G401.6 (cell line): ENCODE data around the gene GPAM.
"Not testable (repeated sequence)": the region's sequence is repeated elsewhere in the genome, so short reads cannot be mapped to it uniquely, and the experiment has no call there.

ENCODE experiments used
- FAIRE-seq: peaks from 2 replicates; lab custom pipeline; 2012; peaks lifted over from hg19 to GRCh38; lab: Jason Lieb, UNC

GPAM gene

GRCh38 chr10:112216151-112216550 is 32.6 kb upstream of the GPAM start:
- no peak for FAIRE-seq

- no peak for FAIRE-seq
Observed at GRCh38 chr10:112215342-112215774, 31.8 kb upstream of the GPAM start.

GRCh38 chr10:112214298-112214926 is 30.8 kb upstream of the GPAM start:
- no peak for FAIRE-seq

GRCh38 chr10:112213836-112214235 is 30.3 kb upstream of the GPAM start:
- FAIRE-seq: no peak

GRCh38 chr10:112213098-112213823 is 29.7 kb upstream of the GPAM start:
- no peak for FAIRE-seq

- no peak for FAIRE-seq
Observed at GRCh38 chr10:112210666-112211065, 27.1 kb upstream of the GPAM start.

GRCh38 chr10:112209684-112210131 is 26.1 kb upstream of the GPAM start:
- no peak for FAIRE-seq

GRCh38 chr10:112208997-112209396 is 25.4 kb upstream of the GPAM start:
- FAIRE-seq: no peak

GRCh38 chr10:112208292-112208691 is 24.7 kb upstream of the GPAM start:
- no peak for FAIRE-seq

GRCh38 chr10:112203328-112204076 is 19.9 kb upstream of the GPAM start:
- no peak for FAIRE-seq

- FAIRE-seq: no peak
Observed at GRCh38 chr10:112202561-112203241, 19.1 kb upstream of the GPAM start.

- no peak for FAIRE-seq
Observed at GRCh38 chr10:112202076-112202475, 18.5 kb upstream of the GPAM start.

- no peak for FAIRE-seq
Observed at GRCh38 chr10:112201334-112201733, 17.8 kb upstream of the GPAM start.

GRCh38 chr10:112200259-112200658 is 16.7 kb upstream of the GPAM start:
- FAIRE-seq: not testable (repeated sequence)

GRCh38 chr10:112197662-112198061 is 14.1 kb upstream of the GPAM start:
- not testable (repeated sequence) for FAIRE-seq

- FAIRE-seq: no peak
Observed at GRCh38 chr10:112195224-112195623, 11.7 kb upstream of the GPAM start.

- no peak for FAIRE-seq
Observed at GRCh38 chr10:112191791-112192190, 8.2 kb upstream of the GPAM start.

- no peak for FAIRE-seq
Observed at GRCh38 chr10:112191041-112191590, 7.6 kb upstream of the GPAM start.

GRCh38 chr10:112189465-112189864 is 5.9 kb upstream of the GPAM start:
- FAIRE-seq: no peak

- no peak for FAIRE-seq
Observed at GRCh38 chr10:112187527-112187926, 4.0 kb upstream of the GPAM start.

GRCh38 chr10:112185959-112186358 is 2.4 kb upstream of the GPAM start:
- peak; percentile 15 for FAIRE-seq

GRCh38 chr10:112184379-112184778 is 814 bp upstream of the GPAM start:
- no peak for FAIRE-seq
